ENCODE results near the gene E2F1. TPM values are rescaled to one million over a fixed set of nuclear protein-coding genes. Genes with fewer than 3 reads are reported as not detected.

The E2F1 gene
- total RNA-seq, 1 experiment from 2014 or later, result 44.2 TPM

- no peak for TF ChIP-seq ZNF317 (CRISPR knock-in tag; IDR thresholded peaks at IDR 0.05; ENCODE audit: borderline replicate concordance, low read depth)
- TF ChIP-seq, protein P1, sequence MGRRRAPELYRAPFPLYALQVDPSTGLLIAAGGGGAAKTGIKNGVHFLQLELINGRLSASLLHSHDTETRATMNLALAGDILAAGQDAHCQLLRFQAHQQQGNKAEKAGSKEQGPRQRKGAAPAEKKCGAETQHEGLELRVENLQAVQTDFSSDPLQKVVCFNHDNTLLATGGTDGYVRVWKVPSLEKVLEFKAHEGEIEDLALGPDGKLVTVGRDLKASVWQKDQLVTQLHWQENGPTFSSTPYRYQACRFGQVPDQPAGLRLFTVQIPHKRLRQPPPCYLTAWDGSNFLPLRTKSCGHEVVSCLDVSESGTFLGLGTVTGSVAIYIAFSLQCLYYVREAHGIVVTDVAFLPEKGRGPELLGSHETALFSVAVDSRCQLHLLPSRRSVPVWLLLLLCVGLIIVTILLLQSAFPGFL (CRISPR knock-in tag; IDR thresholded peaks at IDR 0.05; ENCODE audit: borderline replicate concordance), result no peak
- TF ChIP-seq, protein P2, sequence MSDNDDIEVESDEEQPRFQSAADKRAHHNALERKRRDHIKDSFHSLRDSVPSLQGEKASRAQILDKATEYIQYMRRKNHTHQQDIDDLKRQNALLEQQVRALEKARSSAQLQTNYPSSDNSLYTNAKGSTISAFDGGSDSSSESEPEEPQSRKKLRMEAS (CRISPR knock-in tag; IDR thresholded peaks at IDR 0.05), result no peak
- TF ChIP-seq USF2 (CRISPR knock-in tag; IDR thresholded peaks at IDR 0.05), result no peak
- TF ChIP-seq, protein P3, sequence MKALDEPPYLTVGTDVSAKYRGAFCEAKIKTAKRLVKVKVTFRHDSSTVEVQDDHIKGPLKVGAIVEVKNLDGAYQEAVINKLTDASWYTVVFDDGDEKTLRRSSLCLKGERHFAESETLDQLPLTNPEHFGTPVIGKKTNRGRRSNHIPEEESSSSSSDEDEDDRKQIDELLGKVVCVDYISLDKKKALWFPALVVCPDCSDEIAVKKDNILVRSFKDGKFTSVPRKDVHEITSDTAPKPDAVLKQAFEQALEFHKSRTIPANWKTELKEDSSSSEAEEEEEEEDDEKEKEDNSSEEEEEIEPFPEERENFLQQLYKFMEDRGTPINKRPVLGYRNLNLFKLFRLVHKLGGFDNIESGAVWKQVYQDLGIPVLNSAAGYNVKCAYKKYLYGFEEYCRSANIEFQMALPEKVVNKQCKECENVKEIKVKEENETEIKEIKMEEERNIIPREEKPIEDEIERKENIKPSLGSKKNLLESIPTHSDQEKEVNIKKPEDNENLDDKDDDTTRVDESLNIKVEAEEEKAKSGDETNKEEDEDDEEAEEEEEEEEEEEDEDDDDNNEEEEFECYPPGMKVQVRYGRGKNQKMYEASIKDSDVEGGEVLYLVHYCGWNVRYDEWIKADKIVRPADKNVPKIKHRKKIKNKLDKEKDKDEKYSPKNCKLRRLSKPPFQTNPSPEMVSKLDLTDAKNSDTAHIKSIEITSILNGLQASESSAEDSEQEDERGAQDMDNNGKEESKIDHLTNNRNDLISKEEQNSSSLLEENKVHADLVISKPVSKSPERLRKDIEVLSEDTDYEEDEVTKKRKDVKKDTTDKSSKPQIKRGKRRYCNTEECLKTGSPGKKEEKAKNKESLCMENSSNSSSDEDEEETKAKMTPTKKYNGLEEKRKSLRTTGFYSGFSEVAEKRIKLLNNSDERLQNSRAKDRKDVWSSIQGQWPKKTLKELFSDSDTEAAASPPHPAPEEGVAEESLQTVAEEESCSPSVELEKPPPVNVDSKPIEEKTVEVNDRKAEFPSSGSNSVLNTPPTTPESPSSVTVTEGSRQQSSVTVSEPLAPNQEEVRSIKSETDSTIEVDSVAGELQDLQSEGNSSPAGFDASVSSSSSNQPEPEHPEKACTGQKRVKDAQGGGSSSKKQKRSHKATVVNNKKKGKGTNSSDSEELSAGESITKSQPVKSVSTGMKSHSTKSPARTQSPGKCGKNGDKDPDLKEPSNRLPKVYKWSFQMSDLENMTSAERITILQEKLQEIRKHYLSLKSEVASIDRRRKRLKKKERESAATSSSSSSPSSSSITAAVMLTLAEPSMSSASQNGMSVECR (CRISPR knock-in tag; IDR thresholded peaks at IDR 0.05; ENCODE audit: borderline replicate concordance), result no peak
- no peak for TF ChIP-seq SMAD3 (CRISPR knock-in tag; IDR thresholded peaks at IDR 0.05; ENCODE audit: borderline replicate concordance)
- TF ChIP-seq EMX1 (CRISPR knock-in tag; IDR thresholded peaks at IDR 0.05), result no peak
- TF ChIP-seq RELA (CRISPR knock-in tag; IDR thresholded peaks at IDR 0.05; ENCODE audit: borderline replicate concordance), result no peak
Observed at GRCh38 chr20:33669224-33669623, 17.0 kb downstream of the E2F1 start (continued).

DNA sequence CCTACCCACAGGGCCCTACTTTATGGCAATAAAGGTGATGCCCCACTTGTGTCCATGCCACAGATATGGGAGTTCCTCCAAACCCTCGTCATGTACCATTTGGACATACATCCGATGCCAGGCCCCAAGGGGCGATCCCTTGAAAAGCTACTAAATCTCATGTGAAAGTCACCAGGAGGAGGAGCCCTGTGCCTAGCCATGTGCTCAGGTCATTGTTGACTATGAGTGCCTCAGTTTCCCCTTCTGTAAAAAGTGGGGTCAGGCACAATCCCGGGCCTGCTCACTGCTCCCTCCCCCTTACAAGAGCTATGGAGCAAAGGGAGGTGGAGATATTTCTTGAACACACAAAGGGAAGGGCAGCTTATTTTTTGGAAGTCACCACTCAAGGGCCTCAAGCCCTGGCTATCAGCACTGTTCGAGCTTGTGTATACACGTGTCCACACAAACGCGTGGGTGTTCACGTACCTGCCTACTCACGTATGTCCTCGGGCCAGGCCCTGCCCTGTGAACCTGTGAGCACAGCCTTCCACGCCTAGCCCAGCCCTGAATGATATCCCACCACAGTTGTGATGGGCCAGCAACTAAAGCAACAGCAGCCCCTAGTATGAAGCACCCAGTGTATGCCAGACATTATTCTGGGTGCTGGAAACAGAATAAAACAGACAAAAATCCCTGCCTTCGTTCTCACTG, 17.6 kb downstream of the E2F1 start:
- Mint-ChIP-seq H3K27me3 (ENCODE audit: low read depth) (peaks cover 14% of the 10 kb centered on the region), H3K36me3 (peaks cover 5% of the 10 kb centered on the region; the same call in 1 of the 2 replicates), H3K27ac (no peak overlapping the region)
- no peak for TF ChIP-seq ZNF317 (CRISPR knock-in tag; IDR thresholded peaks at IDR 0.05; ENCODE audit: borderline replicate concordance, low read depth)
- no peak for TF ChIP-seq ZNF232 (CRISPR knock-in tag; IDR thresholded peaks at IDR 0.05)
- TF ChIP-seq ZNF416 (CRISPR knock-in tag; IDR thresholded peaks at IDR 0.05), result no peak
- TF ChIP-seq, protein P3 (CRISPR knock-in tag; IDR thresholded peaks at IDR 0.05; ENCODE audit: borderline replicate concordance), result no peak
- TF ChIP-seq TEAD1 (CRISPR knock-in tag; IDR thresholded peaks at IDR 0.05), result no peak
- TF ChIP-seq ESRRA (CRISPR knock-in tag; IDR thresholded peaks at IDR 0.05; ENCODE audit: borderline replicate concordance), result no peak
- no peak for TF ChIP-seq JUN (CRISPR knock-in tag; IDR thresholded peaks at IDR 0.05)
- TF ChIP-seq, protein P4, sequence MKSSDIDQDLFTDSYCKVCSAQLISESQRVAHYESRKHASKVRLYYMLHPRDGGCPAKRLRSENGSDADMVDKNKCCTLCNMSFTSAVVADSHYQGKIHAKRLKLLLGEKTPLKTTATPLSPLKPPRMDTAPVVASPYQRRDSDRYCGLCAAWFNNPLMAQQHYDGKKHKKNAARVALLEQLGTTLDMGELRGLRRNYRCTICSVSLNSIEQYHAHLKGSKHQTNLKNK (CRISPR knock-in tag; IDR thresholded peaks at IDR 0.05), result no peak
- TF ChIP-seq TP53 (CRISPR knock-in tag; IDR thresholded peaks at IDR 0.05), result no peak
- TF ChIP-seq ZNF138 (CRISPR knock-in tag; conservative IDR thresholded peaks at IDR 0.05), result no peak
- TF ChIP-seq TEAD4 (CRISPR knock-in tag; IDR thresholded peaks at IDR 0.05), result no peak
- TF ChIP-seq AR (CRISPR knock-in tag; IDR thresholded peaks at IDR 0.05), result no peak
- TF ChIP-seq CREM (CRISPR knock-in tag; IDR thresholded peaks at IDR 0.05), result no peak

More for the DNA sequence above, 17.6 kb downstream of the E2F1 start:
- ChIA-PET POLR2A (interaction anchor here (2.1 to 3.4 kb wide), 2 partner anchors 14 to 63 kb away, joined by 5 to 24 read pairs; partner anchors contain the start of gene ZNF341), CTCF (interaction anchor here (0.6 to 7.9 kb wide), 33 partner anchors 10 to 406 kb away, joined by 3 to 134 read pairs (median 4); partner anchors contain the start of genes CBFA2T2, CDK5RAP1, E2F1 and PXMP4)
- H3K4me1 Mint-ChIP-seq, result peaks cover 38% of the 10 kb centered on the region
- DNase-seq (ENCODE audit: low spot score), result no peak
- no peak overlapping the region for H3K4me3 Mint-ChIP-seq
- no peak for ATAC-seq
- no peaks in the 10 kb centered on the region for H3K9me3 Mint-ChIP-seq

Measured in WTC11 (cell line).